ENCODE results near the gene TPSG1.
"Not testable (repeated sequence)": the region's sequence is repeated elsewhere in the genome, so short reads cannot be mapped to it uniquely, and the experiment has no call there.

TPSG1 gene

DNA sequence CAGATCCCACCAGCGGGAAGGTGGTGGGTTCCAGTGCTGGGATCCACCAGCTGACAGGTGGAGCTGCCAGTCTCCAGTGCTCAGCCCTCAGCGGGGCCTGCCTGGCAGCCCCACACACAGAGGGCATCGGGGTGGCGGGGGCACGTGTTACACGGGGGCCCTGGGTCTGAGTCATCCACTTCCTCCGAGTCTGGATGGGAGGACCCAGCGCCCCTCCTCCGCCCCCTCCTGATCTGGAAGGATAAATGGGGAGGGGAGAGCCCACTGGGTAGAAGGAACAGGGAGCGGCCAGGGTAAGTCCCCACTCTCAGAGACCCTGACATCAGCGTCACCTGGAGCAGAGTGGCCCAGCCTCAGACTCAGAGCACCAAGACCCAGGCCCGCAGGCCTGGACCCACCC, 15.4 kb upstream of the TPSG1 start, which contains the start of gene TPSAB1:
Gene TPSAB1 (plus strand): TSS at position 270 of the 400 bp plus-strand sequence. CDS start 234 bp downstream, outside the sequence.
- in situ Hi-C loops (cut with MboI; ENCODE audit: low pct_unique_long_range_greater_than_20kb, low sequenced_read_pairs, unreplicated experiment): not testable (repeated sequence)

DNA sequence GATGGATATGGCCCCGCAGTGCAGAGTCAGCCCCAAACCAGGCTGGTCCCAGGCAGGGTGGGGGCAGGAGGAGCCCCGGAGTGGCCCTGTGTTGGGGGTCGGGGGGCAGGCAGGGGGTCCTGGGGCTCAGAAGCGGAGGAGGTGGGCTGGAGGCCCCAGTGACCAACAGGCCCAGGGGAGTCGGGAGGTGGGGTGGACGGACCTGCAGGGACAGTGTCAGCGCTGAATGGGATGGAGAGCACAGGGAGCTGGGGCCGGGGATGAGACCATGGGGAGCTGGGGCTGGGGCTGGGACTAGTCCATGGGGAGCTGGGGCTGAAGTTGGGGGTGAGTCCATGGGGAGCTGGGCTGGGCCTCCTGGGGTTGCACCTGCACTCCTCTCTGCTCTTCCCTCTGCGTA, 14.5 kb upstream of the TPSG1 start:
- in situ Hi-C loops (cut with MboI; ENCODE audit: low pct_unique_long_range_greater_than_20kb, low sequenced_read_pairs, unreplicated experiment); DNase-seq (ENCODE audit: low spot score): not testable (repeated sequence)

More for the DNA sequence above, 15.4 kb upstream of the TPSG1 start, which contains the start of gene TPSAB1:
- DNase-seq (ENCODE audit: low spot score): not testable (repeated sequence)

DNA sequence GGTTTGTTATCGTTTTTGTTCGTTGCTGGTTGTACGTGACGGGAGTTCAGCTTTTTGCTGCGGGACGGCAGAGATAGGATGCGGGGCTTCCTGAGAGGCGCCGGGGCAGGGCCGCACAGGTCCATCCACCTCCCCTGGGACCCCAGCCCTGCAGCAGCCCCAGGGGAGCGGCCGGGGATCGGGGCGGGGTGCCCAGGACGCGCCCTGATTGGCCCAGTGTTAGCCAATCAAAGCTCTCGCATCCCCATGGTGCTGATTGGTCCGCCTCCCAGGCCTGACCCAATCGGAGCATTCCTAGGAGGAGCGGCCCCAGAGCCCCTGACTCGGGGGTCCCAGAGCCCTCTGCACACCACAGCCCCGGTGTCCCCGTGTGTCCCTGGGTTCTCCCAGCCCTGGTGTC, 13.8 kb upstream of the TPSG1 start:
- in situ Hi-C loops (cut with MboI; ENCODE audit: low pct_unique_long_range_greater_than_20kb, low sequenced_read_pairs, unreplicated experiment): not testable (repeated sequence)

DNA sequence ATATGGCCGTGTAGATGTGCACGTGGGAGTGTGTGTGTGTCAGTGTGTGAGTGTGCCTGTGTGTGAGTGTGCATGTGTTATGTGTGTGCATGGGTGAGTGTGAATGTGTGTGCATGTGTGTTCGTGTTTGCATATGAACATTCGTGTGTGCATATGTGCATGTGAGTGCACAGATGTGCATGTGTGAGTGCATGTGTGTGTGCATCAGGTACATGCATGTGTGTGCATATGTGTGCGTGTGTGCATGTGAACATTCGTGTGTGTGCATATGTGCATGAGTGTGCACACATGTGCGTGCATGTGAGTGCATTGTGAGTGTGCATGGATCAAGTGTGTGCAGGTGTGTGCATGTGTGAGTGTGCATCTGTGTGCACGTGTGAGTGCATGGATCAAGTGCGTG, 12.9 kb upstream of the TPSG1 start:
- TF ChIP-seq, protein P1, sequence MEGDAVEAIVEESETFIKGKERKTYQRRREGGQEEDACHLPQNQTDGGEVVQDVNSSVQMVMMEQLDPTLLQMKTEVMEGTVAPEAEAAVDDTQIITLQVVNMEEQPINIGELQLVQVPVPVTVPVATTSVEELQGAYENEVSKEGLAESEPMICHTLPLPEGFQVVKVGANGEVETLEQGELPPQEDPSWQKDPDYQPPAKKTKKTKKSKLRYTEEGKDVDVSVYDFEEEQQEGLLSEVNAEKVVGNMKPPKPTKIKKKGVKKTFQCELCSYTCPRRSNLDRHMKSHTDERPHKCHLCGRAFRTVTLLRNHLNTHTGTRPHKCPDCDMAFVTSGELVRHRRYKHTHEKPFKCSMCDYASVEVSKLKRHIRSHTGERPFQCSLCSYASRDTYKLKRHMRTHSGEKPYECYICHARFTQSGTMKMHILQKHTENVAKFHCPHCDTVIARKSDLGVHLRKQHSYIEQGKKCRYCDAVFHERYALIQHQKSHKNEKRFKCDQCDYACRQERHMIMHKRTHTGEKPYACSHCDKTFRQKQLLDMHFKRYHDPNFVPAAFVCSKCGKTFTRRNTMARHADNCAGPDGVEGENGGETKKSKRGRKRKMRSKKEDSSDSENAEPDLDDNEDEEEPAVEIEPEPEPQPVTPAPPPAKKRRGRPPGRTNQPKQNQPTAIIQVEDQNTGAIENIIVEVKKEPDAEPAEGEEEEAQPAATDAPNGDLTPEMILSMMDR (IDR thresholded peaks at IDR 0.05; ENCODE audit: extremely low read depth, insufficient read depth, missing control alignments): no peak
- in situ Hi-C loops (cut with MboI; ENCODE audit: low pct_unique_long_range_greater_than_20kb, low sequenced_read_pairs, unreplicated experiment): no loop called here
- no peak for DNase-seq (ENCODE audit: low spot score)

More for the DNA sequence above, 13.8 kb upstream of the TPSG1 start:
- not testable (repeated sequence) for DNase-seq (ENCODE audit: low spot score)

DNA sequence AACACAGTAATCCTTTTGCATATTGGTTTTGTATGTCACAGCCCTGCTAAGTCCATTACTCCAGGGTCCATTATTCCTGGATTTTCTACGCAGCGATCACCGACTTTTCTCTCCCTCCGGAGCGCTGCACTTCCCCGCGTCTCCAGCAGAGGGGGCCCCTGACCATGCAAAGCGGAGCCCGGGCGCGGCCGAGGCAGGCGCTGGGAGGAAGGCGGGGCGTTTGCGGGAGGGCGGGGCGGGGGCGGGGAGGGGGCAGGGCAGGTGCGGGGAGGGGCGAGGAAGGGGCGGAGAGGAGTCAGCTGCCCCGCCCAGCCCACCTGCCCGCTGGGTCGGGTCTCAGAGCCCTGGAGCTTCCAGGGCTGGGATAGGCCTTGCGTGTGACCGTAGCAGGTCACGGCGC, 11.6 kb upstream of the TPSG1 start:
- DNase-seq (ENCODE audit: low spot score); in situ Hi-C loops (cut with MboI; ENCODE audit: low pct_unique_long_range_greater_than_20kb, low sequenced_read_pairs, unreplicated experiment): not testable (repeated sequence)

DNA sequence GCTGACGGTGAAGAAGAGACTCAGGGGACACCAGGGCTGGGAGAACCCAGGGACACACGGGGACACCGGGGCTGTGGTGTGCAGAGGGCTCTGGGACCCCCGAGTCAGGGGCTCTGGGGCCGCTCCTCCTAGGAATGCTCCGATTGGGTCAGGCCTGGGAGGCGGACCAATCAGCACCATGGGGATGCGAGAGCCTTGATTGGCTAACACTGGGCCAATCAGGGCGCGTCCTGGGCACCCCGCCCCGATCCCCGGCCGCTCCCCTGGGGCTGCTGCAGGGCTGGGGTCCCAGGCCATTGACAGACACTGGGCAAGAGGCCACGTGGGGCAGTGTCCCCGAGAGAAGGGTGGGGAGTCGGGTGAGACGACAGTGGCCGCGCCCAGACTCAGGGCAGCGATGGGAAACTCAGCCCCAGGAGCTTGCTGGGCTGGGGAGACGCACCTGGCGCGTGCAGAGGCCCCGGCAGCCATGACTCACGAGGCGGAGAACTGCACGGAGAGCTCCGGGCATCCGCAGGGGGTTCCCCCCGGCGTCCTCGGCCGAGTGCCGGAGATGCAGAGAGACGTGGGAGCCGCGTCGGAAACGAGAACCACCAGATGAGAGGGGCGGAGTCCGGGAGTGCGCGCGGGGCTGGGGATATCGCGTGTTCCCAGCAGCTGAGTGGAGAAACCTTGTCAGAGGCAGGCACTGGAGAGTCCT, 7.1 kb upstream of the TPSG1 start:
- in situ Hi-C loops (cut with MboI; ENCODE audit: low pct_unique_long_range_greater_than_20kb, low sequenced_read_pairs, unreplicated experiment); DNase-seq (ENCODE audit: low spot score): not testable (repeated sequence)

DNA sequence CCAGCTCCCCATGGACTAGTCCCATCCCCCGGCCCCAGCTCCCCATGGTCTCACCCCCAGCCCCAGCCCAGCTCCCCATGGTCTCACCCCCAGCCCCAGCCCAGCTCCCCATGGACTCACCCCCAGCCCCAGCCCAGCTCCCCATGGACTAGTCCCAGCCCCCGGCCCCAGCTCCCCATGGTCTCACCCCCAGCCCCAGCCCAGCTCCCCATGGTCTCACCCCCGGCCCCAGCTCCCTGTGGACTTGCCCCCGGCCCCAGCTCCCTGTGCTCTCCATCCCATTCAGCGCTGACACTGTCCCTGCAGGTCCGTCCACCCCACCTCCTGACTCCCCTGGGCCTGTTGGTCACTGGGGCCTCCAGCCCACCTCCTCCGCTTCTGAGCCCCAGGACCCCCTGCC, 6.2 kb upstream of the TPSG1 start:
- DNase-seq (ENCODE audit: low spot score); in situ Hi-C loops (cut with MboI; ENCODE audit: low pct_unique_long_range_greater_than_20kb, low sequenced_read_pairs, unreplicated experiment): not testable (repeated sequence)

DNA sequence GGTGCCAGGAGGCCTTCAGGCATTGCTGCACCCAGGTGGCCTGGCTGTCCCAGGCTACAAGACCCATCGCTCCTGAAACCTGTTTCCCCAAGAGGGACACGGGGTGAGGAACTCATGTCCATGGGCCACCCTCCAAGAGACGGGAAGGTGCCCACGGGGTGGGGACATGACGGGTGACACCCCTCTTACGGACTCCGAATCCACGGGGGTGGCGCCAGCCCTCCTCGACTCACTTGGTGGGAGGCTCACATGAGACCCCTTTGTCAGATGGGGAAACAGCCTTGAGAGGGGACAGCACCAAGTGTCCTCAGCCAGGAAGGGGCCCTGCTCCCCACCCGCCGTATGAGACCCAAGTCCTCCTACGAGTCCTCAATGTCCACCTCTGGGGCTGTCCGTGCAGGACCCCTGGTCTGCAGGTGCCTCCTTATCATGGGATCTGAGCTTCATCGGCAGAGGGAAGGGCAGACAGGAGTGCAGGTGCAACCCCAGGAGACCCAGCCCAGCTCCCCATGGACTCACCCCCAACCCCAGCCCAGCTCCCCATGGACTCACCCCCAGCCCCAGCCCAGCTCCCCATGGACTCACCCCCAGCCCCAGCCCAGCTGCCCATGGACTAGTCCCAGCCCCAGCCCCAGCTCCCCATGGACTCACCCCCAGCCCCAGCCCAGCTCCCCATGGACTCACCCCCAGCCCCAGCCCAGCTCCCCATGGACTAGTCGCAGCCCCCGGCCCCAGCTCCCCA, 5.6 kb upstream of the TPSG1 start:
- DNase-seq (ENCODE audit: low spot score); in situ Hi-C loops (cut with MboI; ENCODE audit: low pct_unique_long_range_greater_than_20kb, low sequenced_read_pairs, unreplicated experiment): not testable (repeated sequence)

DNA sequence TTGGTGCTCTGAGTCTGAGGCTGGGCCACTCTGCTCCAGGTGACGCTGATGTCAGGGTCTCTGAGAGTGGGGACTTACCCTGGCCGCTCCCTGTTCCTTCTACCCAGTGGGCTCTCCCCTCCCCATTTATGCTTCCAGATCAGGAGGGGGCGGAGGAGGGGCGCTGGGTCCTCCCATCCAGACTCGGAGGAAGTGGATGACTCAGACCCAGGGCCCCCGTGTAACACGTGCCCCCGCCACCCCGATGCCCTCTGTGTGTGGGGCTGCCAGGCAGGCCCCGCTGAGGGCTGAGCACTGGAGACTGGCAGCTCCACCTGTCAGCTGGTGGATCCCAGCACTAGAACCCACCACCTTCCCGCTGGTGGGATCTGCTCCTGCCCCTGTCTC, 5.0 kb upstream of the TPSG1 start, which contains the start of gene TPSB2:
Gene TPSB2 (minus strand): TSS at position 101 of the 387 bp plus-strand sequence. CDS start 233 bp downstream, outside the sequence.
- in situ Hi-C loops (cut with MboI; ENCODE audit: low pct_unique_long_range_greater_than_20kb, low sequenced_read_pairs, unreplicated experiment); DNase-seq (ENCODE audit: low spot score): not testable (repeated sequence)

DNA sequence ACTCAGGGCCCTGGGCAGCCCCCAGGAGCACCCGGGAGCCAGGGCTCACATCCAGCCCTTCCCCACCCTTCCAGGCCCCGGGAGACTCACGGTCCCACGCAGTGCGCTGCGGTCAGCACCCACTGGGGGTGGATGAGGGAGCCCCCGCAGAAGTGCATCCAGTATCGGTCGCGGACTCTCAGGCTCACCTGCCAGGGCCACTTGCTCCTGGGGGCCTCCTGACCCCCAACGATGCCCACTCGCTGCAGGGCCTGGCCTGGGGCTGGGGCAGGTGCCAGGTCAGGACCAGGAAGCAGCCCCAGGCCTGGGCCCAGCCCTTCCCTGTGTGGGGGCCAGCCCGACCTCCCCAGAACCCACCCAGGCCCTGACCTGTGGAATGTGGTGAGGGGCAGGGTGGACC, 4.4 kb upstream of the TPSG1 start:
- in situ Hi-C loops (cut with MboI; ENCODE audit: low pct_unique_long_range_greater_than_20kb, low sequenced_read_pairs, unreplicated experiment); DNase-seq (ENCODE audit: low spot score): not testable (repeated sequence)

DNA sequence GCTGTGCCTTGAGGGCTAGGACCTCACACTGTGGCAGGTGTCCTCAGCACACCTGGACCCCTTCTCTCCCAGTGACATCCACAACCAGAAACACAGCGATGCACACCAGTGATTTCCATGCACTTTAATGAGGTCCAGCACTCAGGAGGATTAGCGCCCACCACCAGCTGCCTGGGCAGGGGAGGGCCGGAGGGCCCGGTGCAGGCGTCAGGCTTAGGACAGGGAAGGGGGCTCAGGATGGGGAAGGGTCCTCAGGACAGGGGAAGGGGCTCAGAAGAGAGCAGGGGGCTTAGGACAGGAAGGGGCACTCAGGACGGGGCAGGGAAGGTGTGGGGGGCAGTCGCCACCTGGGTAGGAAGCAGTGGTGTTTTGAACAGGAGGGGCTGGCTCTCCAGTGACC, 3.2 kb upstream of the TPSG1 start:
- DNase-seq (ENCODE audit: low spot score); in situ Hi-C loops (cut with MboI; ENCODE audit: low pct_unique_long_range_greater_than_20kb, low sequenced_read_pairs, unreplicated experiment): not testable (repeated sequence)

DNA sequence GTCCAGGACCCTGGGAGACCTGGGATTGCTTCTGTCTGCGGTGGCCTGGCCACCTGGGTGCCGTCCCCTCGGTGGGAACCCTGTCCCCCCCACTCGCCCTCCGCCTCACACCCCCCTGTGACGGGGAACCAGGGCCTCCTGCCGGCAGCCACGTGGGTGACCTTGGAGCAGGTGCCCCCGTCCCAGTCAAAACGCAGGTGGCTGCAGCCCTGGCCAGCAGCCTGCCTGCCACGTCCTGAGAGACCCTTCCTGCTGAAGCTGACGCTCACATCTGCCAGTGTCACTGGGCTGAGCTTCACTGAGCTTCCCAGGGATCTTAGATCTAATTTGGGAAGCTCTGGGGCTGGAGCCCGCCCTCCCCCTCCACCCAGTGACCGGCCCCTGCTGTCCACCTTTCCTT, 1.6 kb upstream of the TPSG1 start:
- DNase-seq (ENCODE audit: low spot score); in situ Hi-C loops (cut with MboI; ENCODE audit: low pct_unique_long_range_greater_than_20kb, low sequenced_read_pairs, unreplicated experiment): not testable (repeated sequence)

DNA sequence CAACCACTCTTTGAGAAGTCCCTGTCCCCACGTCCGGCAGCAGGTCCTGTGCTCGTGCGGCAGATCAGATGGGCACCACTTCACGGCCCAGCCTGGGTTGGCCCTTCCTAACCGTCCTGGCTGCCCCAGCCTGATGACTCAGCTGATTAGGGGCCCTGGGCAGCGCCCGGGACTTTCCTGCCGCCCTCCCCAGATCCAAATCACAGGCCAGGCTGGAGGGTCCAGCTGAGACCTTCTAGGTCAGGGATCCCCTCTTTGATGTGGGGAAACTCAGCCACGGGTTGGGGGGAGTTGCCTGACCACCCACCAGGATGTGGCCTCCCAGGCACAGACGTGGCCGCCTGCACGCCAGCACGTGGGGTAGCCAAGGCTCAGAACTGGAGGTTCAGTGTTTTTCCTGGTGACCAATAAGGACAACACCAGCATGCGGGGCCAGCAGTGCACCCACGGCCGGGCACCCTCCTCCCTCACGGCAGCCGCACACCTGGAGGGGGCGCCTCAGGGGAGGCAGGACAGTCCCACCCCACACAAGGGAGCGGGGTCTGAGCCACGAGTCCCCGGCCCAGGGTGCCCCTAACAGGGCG, 752 bp upstream of the TPSG1 start:
- DNase-seq (ENCODE audit: low spot score); in situ Hi-C loops (cut with MboI; ENCODE audit: low pct_unique_long_range_greater_than_20kb, low sequenced_read_pairs, unreplicated experiment): not testable (repeated sequence)

All from GM13977 (cell line).